Measurements from ENCODE around the gene RNF167.

Gene RNF167

DNA sequence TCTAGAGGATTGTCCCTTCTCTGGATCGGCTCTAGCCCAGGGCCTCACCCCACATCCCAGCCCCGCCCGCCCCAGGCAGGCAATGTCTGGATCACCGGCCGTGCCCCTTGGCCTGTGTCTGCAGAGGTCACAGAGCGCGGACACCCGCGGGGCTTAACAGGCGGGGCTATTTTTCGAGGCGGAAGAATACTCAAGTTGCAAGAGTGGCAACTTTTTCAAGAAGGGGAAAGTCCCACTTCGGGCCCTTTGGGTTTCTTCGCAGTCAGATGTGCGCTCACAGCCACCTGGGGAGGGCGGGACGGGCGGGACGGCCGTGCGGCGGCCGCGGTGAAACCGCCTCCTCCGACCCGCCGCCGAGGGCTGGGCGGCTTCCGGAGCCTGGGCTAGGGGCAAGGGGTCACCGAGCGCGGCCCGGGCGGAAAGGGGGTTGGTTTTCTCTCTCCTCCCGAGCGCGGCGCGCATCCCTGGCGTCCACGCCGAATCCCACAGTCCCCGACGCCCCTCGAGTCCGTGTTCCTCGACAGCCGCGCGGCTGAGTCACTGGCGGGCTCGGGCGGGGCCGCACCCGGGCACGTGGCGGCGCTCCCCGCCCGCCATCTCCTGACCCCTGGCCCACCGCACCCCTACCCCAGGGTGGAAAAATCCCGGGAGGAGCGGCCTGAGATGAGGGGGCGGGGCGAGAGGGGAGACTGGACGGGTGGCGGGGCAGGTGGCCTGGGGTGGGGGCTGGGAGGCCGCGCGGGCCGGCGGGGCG lies 9.4 kb downstream of the RNF167 start (continued):
- TF ChIP-seq ZNF792 (tag by site-specific recombination; IDR thresholded peaks at IDR 0.05) (peak; percentile 46; the same call in 1 of the 2 replicates), KLF7 (tag by site-specific recombination; IDR thresholded peaks at IDR 0.05; ENCODE audit: borderline replicate concordance) (peak; percentile 97; the same call in 1 of the 2 replicates), ZNF48 (tag by site-specific recombination; IDR thresholded peaks at IDR 0.05) (no peak), TSHZ1 (tag by site-specific recombination; IDR thresholded peaks at IDR 0.05; ENCODE audit: borderline replicate concordance) (peak; percentile 55; the same call in 1 of the 2 replicates), ZNF223 (tag by site-specific recombination; IDR thresholded peaks at IDR 0.05) (no peak), GLIS1 (tag by site-specific recombination; IDR thresholded peaks at IDR 0.05) (no peak; the same call in 1 of the 2 replicates), ZSCAN5A (tag by site-specific recombination; IDR thresholded peaks at IDR 0.05) (peak; percentile 78; the same call in 1 of the 2 replicates), KLF8 (tag by site-specific recombination; IDR thresholded peaks at IDR 0.05) (0 out of 2 replicates have a peak, but pooled peaks have one; percentile 95), ZNF548 (tag by site-specific recombination; IDR thresholded peaks at IDR 0.05) (no peak), ZNF629 (tag by site-specific recombination; IDR thresholded peaks at IDR 0.05) (0 out of 2 replicates have a peak, but pooled peaks have one; percentile 5), ZBTB20 (tag by site-specific recombination; IDR thresholded peaks at IDR 0.05) (peak; percentile 74), ZNF280D (tag by site-specific recombination; IDR thresholded peaks at IDR 0.05) (no peak), OVOL3 (tag by site-specific recombination; IDR thresholded peaks at IDR 0.05) (0 out of 2 replicates have a peak, but pooled peaks have one; percentile 60), SP7 (tag by site-specific recombination; IDR thresholded peaks at IDR 0.05) (peak; percentile 75; the same call in 1 of the 2 replicates), ZNF423 (tag by site-specific recombination; IDR thresholded peaks at IDR 0.05) (0 out of 2 replicates have a peak, but pooled peaks have one; percentile 47), YY2 (tag by site-specific recombination; IDR thresholded peaks at IDR 0.05) (peak; percentile 46; the same call in 1 of the 2 replicates), KLF1 (tag by site-specific recombination; IDR thresholded peaks at IDR 0.05) (peak; percentile 99), ZNF449 (tag by site-specific recombination; IDR thresholded peaks at IDR 0.05) (peak; percentile 33; the same call in 1 of the 2 replicates), SP3 (tag by site-specific recombination; IDR thresholded peaks at IDR 0.05) (peak; percentile 68; the same call in 1 of the 2 replicates)
- TF ChIP-seq, protein P1, sequence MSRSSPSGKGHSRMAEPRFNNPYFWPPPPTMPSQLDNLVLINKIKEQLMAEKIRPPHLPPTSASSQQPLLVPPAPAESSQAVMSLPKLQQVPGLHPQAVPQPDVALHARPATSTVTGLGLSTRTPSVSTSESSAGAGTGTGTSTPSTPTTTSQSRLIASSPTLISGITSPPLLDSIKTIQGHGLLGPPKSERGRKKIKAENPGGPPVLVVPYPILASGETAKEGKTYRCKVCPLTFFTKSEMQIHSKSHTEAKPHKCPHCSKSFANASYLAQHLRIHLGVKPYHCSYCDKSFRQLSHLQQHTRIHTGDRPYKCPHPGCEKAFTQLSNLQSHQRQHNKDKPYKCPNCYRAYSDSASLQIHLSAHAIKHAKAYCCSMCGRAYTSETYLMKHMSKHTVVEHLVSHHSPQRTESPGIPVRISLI (tag by site-specific recombination; IDR thresholded peaks at IDR 0.05) = no peak
- TF ChIP-seq, protein P2, sequence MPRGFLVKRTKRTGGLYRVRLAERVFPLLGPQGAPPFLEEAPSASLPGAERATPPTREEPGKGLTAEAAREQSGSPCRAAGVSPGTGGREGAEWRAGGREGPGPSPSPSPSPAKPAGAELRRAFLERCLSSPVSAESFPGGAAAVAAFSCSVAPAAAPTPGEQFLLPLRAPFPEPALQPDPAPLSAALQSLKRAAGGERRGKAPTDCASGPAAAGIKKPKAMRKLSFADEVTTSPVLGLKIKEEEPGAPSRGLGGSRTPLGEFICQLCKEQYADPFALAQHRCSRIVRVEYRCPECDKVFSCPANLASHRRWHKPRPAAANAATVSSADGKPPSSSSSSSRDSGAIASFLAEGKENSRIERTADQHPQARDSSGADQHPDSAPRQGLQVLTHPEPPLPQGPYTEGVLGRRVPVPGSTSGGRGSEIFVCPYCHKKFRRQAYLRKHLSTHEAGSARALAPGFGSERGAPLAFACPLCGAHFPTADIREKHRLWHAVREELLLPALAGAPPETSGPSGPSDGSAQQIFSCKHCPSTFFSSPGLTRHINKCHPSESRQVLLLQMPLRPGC (tag by site-specific recombination; IDR thresholded peaks at IDR 0.05) = peak; percentile 45; the same call in 1 of the 2 replicates
- TF ChIP-seq, protein P3, sequence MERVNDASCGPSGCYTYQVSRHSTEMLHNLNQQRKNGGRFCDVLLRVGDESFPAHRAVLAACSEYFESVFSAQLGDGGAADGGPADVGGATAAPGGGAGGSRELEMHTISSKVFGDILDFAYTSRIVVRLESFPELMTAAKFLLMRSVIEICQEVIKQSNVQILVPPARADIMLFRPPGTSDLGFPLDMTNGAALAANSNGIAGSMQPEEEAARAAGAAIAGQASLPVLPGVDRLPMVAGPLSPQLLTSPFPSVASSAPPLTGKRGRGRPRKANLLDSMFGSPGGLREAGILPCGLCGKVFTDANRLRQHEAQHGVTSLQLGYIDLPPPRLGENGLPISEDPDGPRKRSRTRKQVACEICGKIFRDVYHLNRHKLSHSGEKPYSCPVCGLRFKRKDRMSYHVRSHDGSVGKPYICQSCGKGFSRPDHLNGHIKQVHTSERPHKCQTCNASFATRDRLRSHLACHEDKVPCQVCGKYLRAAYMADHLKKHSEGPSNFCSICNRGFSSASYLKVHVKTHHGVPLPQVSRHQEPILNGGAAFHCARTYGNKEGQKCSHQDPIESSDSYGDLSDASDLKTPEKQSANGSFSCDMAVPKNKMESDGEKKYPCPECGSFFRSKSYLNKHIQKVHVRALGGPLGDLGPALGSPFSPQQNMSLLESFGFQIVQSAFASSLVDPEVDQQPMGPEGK (tag by site-specific recombination; IDR thresholded peaks at IDR 0.05) = peak; percentile 69

All from HEK293 (cell line).